BE2C (cell line): ENCODE results near the gene FLOT2.
A peak's percentile ranks its signal among the peaks of the same experiment; 100 is the strongest.
"Not testable (repeated sequence)": the region's sequence is repeated elsewhere in the genome, so short reads cannot be mapped to it uniquely, and the experiment has no call there.

Experiments
- DNase-seq: peaks from one replicate; pipeline ENCODE4 v3.0.0-alpha.2; 2020
- H3K27me3 ChIP-seq: fragments of 250-450 bp; sonication (Bioruptor Pico); 2 replicates; pipeline ENCODE4 v1.5.1; 2020; ENCODE audit warnings: mild to moderate bottlenecking
- H3K36me3 ChIP-seq: fragments of 250-450 bp; sonication (Bioruptor Pico); 2 replicates; pipeline ENCODE4 v1.5.1; 2020; ENCODE audit warnings: mild to moderate bottlenecking
- H3K4me1 ChIP-seq: fragments of 250-450 bp; sonication (Bioruptor Pico); 2 replicates; pipeline ENCODE4 v1.5.1; 2020
- H3K4me3 ChIP-seq: 2 replicates; pipeline ENCODE4 v1.5.1; 2011; ENCODE audit warnings: low read depth, low read length
- H3K9me3 ChIP-seq: fragments of 250-450 bp; sonication (Bioruptor Pico); 2 replicates; pipeline ENCODE4 v1.5.1; 2020
- TF ChIP-seq, protein P1 (sequence below): IDR thresholded peaks from 2 replicates; pipeline ENCODE4 v1.5.1; 2012; ENCODE audit warnings: mild to moderate bottlenecking, low read depth, low read length

FLOT2 gene

DNA sequence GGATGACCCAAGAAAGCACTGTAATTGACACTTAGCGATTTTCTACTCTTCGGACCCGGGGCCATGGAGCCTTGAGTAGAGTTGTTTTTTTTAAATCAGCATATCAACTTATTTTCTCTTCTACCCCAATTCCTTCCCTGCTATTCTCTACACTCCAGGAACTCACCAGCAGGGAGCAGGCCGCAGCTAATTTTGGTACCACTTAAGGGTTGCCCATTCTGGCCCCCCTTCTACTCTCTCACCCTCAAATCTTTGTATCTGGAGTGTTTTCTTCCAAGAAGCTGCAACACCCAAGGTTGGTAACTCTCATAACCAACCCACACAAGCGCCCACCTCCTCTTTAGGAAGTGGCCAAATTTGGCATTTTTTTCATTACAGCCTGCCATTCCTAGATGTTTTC is 48.3 kb downstream of the FLOT2 start:
- TF ChIP-seq, protein P1, sequence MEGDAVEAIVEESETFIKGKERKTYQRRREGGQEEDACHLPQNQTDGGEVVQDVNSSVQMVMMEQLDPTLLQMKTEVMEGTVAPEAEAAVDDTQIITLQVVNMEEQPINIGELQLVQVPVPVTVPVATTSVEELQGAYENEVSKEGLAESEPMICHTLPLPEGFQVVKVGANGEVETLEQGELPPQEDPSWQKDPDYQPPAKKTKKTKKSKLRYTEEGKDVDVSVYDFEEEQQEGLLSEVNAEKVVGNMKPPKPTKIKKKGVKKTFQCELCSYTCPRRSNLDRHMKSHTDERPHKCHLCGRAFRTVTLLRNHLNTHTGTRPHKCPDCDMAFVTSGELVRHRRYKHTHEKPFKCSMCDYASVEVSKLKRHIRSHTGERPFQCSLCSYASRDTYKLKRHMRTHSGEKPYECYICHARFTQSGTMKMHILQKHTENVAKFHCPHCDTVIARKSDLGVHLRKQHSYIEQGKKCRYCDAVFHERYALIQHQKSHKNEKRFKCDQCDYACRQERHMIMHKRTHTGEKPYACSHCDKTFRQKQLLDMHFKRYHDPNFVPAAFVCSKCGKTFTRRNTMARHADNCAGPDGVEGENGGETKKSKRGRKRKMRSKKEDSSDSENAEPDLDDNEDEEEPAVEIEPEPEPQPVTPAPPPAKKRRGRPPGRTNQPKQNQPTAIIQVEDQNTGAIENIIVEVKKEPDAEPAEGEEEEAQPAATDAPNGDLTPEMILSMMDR, result no peak
- no peaks in the 10 kb centered on the region for H3K36me3 ChIP-seq
- H3K27me3 ChIP-seq, result no peaks in the 10 kb centered on the region
- H3K4me1 ChIP-seq, result no peaks in the 10 kb centered on the region
- H3K4me3 ChIP-seq, result no peak overlapping the region
- no peak for DNase-seq
- H3K9me3 ChIP-seq, result no peaks in the 10 kb centered on the region

DNA sequence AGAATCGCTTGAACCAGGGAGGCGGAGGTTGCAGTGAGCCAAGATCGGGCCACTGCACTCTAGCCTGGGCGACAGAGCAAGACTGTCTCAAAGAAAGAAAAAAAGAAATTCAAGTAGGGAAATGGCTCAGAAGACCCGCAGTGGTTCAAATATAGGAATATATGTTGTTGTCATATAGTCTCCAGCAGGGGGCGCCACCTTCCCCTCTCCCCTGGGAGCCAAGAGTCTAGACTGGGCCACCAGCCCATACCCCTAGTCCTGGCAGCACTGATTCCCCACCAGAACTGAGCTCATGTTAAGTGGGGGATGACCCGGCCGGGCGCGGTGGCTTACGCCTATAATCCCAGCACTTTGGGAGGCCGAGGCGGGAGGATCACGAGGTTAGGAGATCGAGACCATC is 48.9 kb downstream of the FLOT2 start:
- not testable (repeated sequence) for H3K9me3 ChIP-seq, H3K27me3 ChIP-seq, H3K4me1 ChIP-seq, H3K36me3 ChIP-seq, H3K4me3 ChIP-seq
- peak; percentile 19 for DNase-seq
- TF ChIP-seq, protein P1, result peak; percentile 44

DNA sequence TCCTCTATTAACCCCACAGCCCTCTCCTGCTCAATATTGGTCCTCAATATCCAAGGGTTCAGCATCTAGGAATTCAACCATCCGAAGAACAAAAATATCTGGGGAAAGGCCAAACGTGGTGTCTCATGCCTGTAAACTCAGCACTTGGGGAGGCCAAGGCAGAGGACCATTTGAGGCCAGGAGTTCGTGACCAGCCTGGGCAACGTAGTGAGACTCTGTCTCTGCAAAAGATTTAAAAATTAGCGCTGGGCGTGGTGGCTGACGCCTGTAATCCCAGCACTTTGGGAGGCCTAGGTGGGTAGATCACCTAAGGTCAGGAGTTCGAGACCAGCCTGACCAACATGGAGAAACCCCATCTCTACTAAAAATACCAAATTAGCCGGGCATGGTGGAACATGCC is 50.8 kb downstream of the FLOT2 start:
- not testable (repeated sequence) for H3K4me3 ChIP-seq, H3K27me3 ChIP-seq, DNase-seq, H3K4me1 ChIP-seq, H3K36me3 ChIP-seq, H3K9me3 ChIP-seq

DNA sequence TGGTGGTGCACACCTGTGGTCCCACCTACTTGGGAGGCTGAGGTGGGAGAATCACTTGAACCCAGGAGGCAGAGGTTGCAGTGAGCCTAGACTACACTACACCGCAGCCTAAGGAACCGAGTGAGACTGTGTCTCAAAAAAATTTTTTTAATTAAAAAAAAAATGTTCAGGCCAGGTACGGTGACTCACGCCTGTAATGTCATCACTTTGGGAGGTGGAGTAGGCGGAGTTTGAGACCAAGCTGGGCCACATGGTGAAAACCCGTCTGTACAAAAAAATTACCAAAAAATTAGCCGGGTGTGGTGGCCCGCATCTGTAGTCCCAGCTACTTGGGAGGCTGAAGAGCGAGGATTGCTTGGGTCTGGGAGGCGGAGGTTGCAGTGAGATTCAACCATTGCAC is 51.3 kb downstream of the FLOT2 start:
- H3K27me3 ChIP-seq, result no peaks in the 10 kb centered on the region
- no peaks in the 10 kb centered on the region for H3K9me3 ChIP-seq
- TF ChIP-seq, protein P1, result no peak
- no peak for DNase-seq
- H3K4me3 ChIP-seq, result no peak overlapping the region
- H3K4me1 ChIP-seq, result no peaks in the 10 kb centered on the region
- H3K36me3 ChIP-seq, result no peaks in the 10 kb centered on the region

DNA sequence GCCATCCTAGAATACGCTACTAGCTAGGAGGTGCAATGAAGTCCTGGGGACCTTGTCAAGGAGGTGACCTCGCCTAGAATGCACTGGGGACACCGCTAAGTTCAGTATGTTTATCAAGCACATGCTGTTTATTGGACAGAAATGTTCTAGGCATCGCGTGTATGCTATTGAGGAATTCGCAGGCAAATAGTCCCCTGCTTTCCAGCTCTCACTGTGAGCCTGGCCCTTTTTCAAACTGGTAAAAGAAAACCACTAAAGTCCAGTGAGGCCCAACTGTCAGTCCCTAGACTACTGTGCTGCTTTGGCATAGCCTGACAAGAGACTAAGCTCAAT is 53.8 kb downstream of the FLOT2 start:
- H3K4me1 ChIP-seq, result no peaks in the 10 kb centered on the region
- no peaks in the 10 kb centered on the region for H3K9me3 ChIP-seq
- TF ChIP-seq, protein P1, result no peak
- no peaks in the 10 kb centered on the region for H3K27me3 ChIP-seq
- DNase-seq, result no peak
- no peak overlapping the region for H3K4me3 ChIP-seq
- H3K36me3 ChIP-seq, result no peaks in the 10 kb centered on the region

DNA sequence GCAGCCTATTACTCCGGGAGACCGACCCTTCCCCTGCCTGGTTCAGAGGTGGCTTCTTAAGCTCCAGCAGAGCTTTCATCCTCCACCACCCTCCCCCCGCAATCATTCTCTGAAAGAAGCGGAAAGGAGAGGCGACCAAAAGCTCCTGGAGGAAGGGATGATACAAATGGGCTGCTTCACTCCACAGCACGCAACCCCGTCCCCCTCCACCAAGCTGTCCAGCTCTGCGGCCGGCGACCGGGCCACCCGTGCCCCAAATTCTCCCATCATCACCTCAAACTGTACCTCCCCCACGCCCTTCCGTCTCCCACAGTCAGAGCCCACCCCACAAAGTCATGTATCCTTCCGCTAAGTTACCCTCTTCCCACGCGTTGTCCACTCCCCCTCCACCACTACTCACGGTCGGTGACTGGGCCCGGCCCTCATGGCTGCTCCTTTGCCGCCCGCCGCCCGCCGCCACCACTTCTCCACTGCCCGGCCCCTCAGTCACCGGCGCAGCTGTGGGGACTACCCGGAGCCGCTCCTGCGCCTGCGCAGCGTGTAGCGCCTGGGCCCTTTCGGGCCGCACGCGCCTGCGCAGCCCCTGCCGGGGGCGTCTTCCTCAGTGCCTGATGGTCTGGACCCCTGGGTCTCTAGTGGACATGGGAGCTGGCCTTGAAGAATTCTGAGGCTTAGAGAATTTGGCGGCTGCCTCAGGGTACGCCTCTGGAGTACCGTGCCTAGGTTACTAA is 55.1 kb downstream of the FLOT2 start, which contains the start of gene FAM222B:
TSS of gene FAM222B (minus strand) at position 509 of the 731 bp plus-strand sequence. CDS start 76,123 bp downstream, outside the sequence.
- no peaks in the 10 kb centered on the region for H3K27me3 ChIP-seq
- no peaks in the 10 kb centered on the region for H3K9me3 ChIP-seq
- TF ChIP-seq, protein P1, result no peak
- H3K4me1 ChIP-seq, result no peaks in the 10 kb centered on the region
- no peaks in the 10 kb centered on the region for H3K36me3 ChIP-seq
- peak; percentile 86 for DNase-seq
- peak within 1 kb of the TSS; percentile 66 for H3K4me3 ChIP-seq
